Ishikawa (cell line): Measurements from ENCODE around the gene ZNF414.

ENCODE experiments used
- CEBPB ChIP-seq: IDR thresholded peaks from 2 replicates; pipeline ENCODE4 v1.6.1; 2012
- CREB1 ChIP-seq: IDR thresholded peaks from 2 replicates; pipeline ENCODE4 v1.6.1; 2012; ENCODE audit warnings: low read depth
- EGR1 ChIP-seq: IDR thresholded peaks from 2 replicates; pipeline ENCODE4 v1.6.1; 2012
- EP300 ChIP-seq: IDR thresholded peaks from 2 replicates; pipeline ENCODE4 v1.6.1; 2012; ENCODE audit warnings: borderline replicate concordance
- FOXM1 ChIP-seq: IDR thresholded peaks from 2 replicates; pipeline ENCODE4 v1.6.1; 2012; ENCODE audit warnings: low read depth, borderline replicate concordance
- MAX ChIP-seq: IDR thresholded peaks from 2 replicates; pipeline ENCODE4 v1.6.1; 2012
- NFIC ChIP-seq: IDR thresholded peaks from 2 replicates; pipeline ENCODE4 v1.6.1; 2012
- RAD21 ChIP-seq: IDR thresholded peaks from 2 replicates; pipeline ENCODE4 v1.6.1; 2012; ENCODE audit warnings: low read depth
- REST ChIP-seq: IDR thresholded peaks from 2 replicates; pipeline ENCODE4 v1.6.1; 2012; ENCODE audit warnings: low read depth, mild to moderate bottlenecking
- TAF1 ChIP-seq: IDR thresholded peaks from 2 replicates; pipeline ENCODE4 v1.6.1; 2012; ENCODE audit warnings: low read depth, mild to moderate bottlenecking
- TEAD4 ChIP-seq: IDR thresholded peaks from 2 replicates; pipeline ENCODE4 v1.6.1; 2012
- YY1 ChIP-seq: IDR thresholded peaks from 2 replicates; pipeline ENCODE4 v1.6.1; 2012; ENCODE audit warnings: low read depth
- ZBTB7A ChIP-seq: IDR thresholded peaks from 2 replicates; pipeline ENCODE4 v1.6.1; 2012; ENCODE audit warnings: low read depth

- TF ChIP-seq CEBPB (no peak), MAX (no peak), YY1 (no peak), TAF1 (no peak), REST (no peak), EGR1 (no peak), FOXM1 (no peak), ZBTB7A (no peak), RAD21 (no peak), EP300 (no peak), CREB1 (no peak), TEAD4 (no peak), NFIC (no peak)
Observed at GRCh38 chr19:8503510-8503909, 10.5 kb downstream of the ZNF414 start.
